ENCODE results near the gene TESK2.

Gene TESK2

DNA sequence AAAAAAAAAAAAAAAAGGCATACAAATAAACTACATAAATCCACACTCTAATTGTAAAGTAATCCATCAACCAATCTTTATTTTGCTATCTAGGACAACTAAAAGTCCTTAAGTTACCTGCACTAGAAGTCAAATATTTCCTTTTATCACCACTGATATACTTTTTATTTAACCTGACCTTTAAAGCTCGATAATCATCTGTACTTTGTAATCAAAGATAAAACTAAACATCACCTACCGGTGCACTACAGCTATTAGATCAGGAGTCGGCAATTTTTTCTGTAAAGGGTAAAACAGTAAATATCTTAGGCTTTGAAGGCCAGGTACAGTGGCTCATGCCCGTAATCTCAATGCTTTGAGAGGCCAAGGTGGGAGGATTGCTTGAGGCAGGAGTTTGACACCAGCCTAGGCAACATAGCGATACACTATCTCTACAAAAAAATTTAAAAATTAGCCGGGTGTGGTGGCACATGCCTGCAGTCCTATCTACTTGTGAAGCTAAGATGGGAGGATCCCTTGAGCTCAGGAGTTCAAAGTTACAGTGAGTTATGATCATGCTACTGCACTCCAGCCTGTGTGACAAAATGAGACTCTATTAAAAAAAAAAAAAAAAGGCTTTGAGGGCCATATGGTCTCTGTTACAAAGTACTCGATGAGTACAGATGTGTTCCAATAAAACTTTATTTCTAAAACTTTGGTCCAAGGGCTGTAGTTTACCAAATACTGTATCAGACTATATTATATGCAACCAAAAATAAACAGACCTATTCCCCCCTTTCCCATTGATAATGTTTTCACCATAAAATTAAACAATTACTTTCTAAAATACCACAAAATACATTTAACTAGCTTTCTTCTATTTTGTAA lies 47.1 kb downstream of the TESK2 start:
- H3K27ac ChIP-seq (ENCODE audit: low read depth, low read length): no peak overlapping the region
- no peaks in the 10 kb centered on the region for H3K27me3 ChIP-seq (ENCODE audit: insufficient read depth, low read length)
- peaks cover 8% of the 10 kb centered on the region for H3K4me1 ChIP-seq (ENCODE audit: control insufficient read depth, insufficient read depth, low read length, unreplicated experiment)
- H2AFZ ChIP-seq (ENCODE audit: low read length, unreplicated experiment): no peak overlapping the region
- H3K4me3 ChIP-seq (ENCODE audit: low read depth, low read length): no peak overlapping the region
- no peaks in the 10 kb centered on the region for H3K79me2 ChIP-seq (ENCODE audit: control insufficient read depth, insufficient read depth, low read length, unreplicated experiment)
- no peaks in the 10 kb centered on the region for H3K36me3 ChIP-seq (ENCODE audit: insufficient read depth, low read length)

DNA sequence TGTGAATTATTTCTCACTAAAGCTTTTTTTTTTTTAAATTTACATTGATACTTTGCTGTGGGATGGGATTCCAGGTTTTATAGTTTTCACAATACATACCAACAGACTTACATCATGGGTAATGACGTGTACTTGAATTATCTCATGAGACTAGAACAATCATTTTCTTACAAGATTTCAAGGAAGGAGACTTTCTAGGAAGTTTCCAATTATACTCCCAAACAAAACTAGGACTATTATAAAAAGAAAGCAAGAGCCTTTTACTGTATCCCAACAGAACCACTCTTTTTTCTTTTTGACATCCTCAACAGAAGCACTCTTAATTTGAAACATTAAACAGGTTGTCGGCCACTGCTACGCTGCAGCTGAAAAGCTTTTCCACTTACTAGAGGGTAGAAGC lies 48.7 kb downstream of the TESK2 start:
- Histone ChIP-seq H3K27ac (ENCODE audit: low read depth, low read length) (no peak overlapping the region), H3K79me2 (ENCODE audit: control insufficient read depth, insufficient read depth, low read length, unreplicated experiment) (no peaks in the 10 kb centered on the region), H3K4me1 (ENCODE audit: control insufficient read depth, insufficient read depth, low read length, unreplicated experiment) (peaks cover 8% of the 10 kb centered on the region), H3K4me3 (ENCODE audit: low read depth, low read length) (no peak overlapping the region), H2AFZ (ENCODE audit: low read length, unreplicated experiment) (no peak overlapping the region), H3K27me3 (ENCODE audit: insufficient read depth, low read length) (no peaks in the 10 kb centered on the region), H3K36me3 (ENCODE audit: insufficient read depth, low read length) (no peaks in the 10 kb centered on the region)

DNA sequence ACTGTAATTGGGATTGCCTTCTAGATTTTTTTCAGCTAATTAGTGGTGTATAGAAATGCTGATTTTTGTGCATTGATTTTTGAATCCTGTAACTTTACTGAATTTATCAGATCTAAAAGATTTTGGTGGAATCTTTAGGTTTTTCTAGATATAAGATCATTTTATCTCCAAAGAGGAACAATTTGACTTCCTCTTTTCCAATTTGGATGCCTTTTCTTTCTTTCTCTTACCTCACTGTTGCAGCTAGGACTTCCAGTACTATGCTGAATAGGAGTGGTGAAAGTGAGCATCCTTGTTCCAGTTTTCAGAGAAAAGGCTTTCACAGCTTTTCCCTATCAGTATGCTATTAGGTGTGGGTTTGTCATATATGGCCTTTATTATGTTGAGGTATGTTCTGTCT lies 53.6 kb downstream of the TESK2 start:
- Histone ChIP-seq H3K4me3 (ENCODE audit: low read depth, low read length) (no peak overlapping the region), H3K27me3 (ENCODE audit: insufficient read depth, low read length) (no peaks in the 10 kb centered on the region), H3K36me3 (ENCODE audit: insufficient read depth, low read length) (no peaks in the 10 kb centered on the region), H3K4me1 (ENCODE audit: control insufficient read depth, insufficient read depth, low read length, unreplicated experiment) (peaks cover 5% of the 10 kb centered on the region), H3K79me2 (ENCODE audit: control insufficient read depth, insufficient read depth, low read length, unreplicated experiment) (no peaks in the 10 kb centered on the region), H3K27ac (ENCODE audit: low read depth, low read length) (no peak overlapping the region), H2AFZ (ENCODE audit: low read length, unreplicated experiment) (no peak overlapping the region)

DNA sequence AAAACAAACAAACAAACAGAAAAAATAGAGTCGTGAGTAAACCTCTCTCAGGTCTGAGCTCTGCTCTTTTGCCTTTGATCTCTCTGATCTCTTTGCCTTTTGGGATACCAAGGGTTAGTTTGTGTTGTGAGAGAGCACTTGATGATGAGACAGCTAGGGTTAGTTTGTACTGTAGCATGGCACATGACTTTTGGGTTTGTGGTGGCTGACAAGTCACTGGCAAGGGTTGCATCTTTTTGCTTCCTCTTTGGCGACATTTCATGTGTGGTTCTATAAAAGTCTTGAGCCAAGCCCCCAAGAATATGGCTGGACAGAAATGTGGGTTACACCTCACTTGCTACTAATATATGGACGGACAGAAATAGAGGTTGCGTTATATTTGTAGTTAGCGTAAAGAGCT lies 60.5 kb downstream of the TESK2 start:
- Histone ChIP-seq H3K36me3 (ENCODE audit: insufficient read depth, low read length) (no peaks in the 10 kb centered on the region), H3K27ac (ENCODE audit: low read depth, low read length) (no peak overlapping the region), H3K4me1 (ENCODE audit: control insufficient read depth, insufficient read depth, low read length, unreplicated experiment) (no peaks in the 10 kb centered on the region), H3K79me2 (ENCODE audit: control insufficient read depth, insufficient read depth, low read length, unreplicated experiment) (no peaks in the 10 kb centered on the region), H3K27me3 (ENCODE audit: insufficient read depth, low read length) (no peaks in the 10 kb centered on the region), H3K4me3 (ENCODE audit: low read depth, low read length) (no peak overlapping the region), H2AFZ (ENCODE audit: low read length, unreplicated experiment) (no peak overlapping the region)

DNA sequence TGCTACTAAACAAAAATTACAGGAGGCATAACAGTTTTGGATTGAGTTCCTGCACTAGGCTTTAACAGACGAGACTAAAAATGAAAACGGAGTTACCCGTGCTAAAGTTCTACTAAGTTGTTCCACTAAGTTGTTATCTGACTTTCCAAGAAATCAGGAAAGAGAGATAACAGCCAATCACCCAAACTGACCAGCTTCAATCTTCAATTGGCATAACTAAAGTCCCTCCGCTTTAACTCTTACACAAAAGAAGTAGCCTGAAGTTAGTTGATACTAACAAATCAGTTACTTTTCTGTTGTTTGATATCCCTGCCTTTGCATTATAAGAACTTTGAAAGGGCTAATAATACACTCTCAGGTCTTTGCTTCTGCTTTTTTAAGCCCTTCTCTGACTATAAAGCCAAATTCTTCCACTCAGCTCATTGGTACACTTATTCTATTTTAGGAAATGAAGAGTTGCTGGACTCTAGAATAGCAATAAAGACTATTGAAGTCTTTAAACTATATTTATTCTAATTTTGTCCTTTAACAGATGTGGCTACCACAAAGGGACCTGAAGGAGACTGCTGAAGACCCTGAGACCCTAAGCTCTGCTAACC lies 61.3 kb downstream of the TESK2 start:
- Histone ChIP-seq H3K4me3 (ENCODE audit: low read depth, low read length) (no peak overlapping the region), H3K4me1 (ENCODE audit: control insufficient read depth, insufficient read depth, low read length, unreplicated experiment) (no peaks in the 10 kb centered on the region), H3K36me3 (ENCODE audit: insufficient read depth, low read length) (no peaks in the 10 kb centered on the region), H2AFZ (ENCODE audit: low read length, unreplicated experiment) (no peak overlapping the region), H3K27me3 (ENCODE audit: insufficient read depth, low read length) (no peaks in the 10 kb centered on the region), H3K79me2 (ENCODE audit: control insufficient read depth, insufficient read depth, low read length, unreplicated experiment) (no peaks in the 10 kb centered on the region), H3K27ac (ENCODE audit: low read depth, low read length) (no peak overlapping the region)

DNA sequence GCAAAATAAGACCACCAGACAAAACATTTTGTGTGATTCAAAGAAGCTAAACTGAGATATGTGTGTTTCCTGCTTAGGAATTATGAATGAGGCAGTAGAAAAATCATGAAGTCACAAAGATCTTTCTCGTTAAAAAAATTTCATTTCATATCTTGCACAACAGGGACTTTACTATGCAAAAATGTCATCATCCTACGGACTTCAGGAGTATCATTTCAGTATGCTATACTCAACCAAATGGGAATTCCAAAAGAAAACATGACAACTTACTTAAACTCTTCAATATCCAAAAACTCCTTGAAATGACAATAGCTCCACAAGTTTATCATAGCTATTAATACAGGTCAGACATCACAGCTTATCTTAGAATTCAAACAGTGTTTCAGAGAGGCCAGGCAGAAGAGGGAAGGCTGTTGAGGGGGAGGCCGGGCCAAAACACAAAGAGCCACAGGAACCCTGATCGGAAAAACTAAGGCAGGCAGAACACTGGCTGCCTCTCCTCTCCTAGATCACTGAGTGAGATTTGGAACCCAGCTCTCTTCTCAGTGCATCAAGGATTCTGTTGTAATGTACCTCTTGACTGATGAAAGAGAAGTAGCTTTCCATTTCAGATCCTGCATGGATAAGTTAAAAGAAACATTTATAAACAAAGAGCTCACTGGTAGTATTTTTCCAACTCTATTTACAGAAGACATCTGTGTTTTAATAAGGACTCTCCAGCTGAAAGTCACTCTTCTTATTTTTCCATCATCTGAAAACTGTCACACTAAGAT lies 66.9 kb downstream of the TESK2 start:
- Histone ChIP-seq H3K4me3 (ENCODE audit: low read depth, low read length) (no peak overlapping the region), H2AFZ (ENCODE audit: low read length, unreplicated experiment) (no peak overlapping the region), H3K36me3 (ENCODE audit: insufficient read depth, low read length) (no peaks in the 10 kb centered on the region), H3K27me3 (ENCODE audit: insufficient read depth, low read length) (no peaks in the 10 kb centered on the region), H3K27ac (ENCODE audit: low read depth, low read length) (no peak overlapping the region), H3K4me1 (ENCODE audit: control insufficient read depth, insufficient read depth, low read length, unreplicated experiment) (no peaks in the 10 kb centered on the region), H3K79me2 (ENCODE audit: control insufficient read depth, insufficient read depth, low read length, unreplicated experiment) (no peaks in the 10 kb centered on the region)

DNA sequence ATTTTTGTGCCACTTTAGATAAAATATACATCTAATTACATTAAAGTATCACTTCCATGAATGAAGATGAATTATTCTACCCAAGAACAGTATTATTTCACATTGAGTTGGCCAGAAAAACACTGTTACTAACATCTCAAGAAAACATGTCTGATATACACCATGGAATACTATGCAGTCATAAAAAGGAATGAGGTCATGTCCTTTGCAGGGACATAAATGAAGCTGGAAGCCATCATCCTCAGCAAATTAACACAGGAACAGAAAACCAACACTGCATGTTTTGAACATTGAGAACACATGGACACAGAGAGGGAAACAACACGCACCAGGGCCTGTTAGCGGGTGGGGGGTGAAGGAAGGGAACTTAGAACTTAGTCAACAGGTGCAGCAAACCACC lies 69.0 kb downstream of the TESK2 start:
- no peaks in the 10 kb centered on the region for H3K79me2 ChIP-seq (ENCODE audit: control insufficient read depth, insufficient read depth, low read length, unreplicated experiment)
- H3K27ac ChIP-seq (ENCODE audit: low read depth, low read length): no peak overlapping the region
- no peak overlapping the region for H3K4me3 ChIP-seq (ENCODE audit: low read depth, low read length)
- H2AFZ ChIP-seq (ENCODE audit: low read length, unreplicated experiment): no peak overlapping the region
- no peaks in the 10 kb centered on the region for H3K27me3 ChIP-seq (ENCODE audit: insufficient read depth, low read length)
- H3K36me3 ChIP-seq (ENCODE audit: insufficient read depth, low read length): no peaks in the 10 kb centered on the region
- H3K4me1 ChIP-seq (ENCODE audit: control insufficient read depth, insufficient read depth, low read length, unreplicated experiment): no peaks in the 10 kb centered on the region

DNA sequence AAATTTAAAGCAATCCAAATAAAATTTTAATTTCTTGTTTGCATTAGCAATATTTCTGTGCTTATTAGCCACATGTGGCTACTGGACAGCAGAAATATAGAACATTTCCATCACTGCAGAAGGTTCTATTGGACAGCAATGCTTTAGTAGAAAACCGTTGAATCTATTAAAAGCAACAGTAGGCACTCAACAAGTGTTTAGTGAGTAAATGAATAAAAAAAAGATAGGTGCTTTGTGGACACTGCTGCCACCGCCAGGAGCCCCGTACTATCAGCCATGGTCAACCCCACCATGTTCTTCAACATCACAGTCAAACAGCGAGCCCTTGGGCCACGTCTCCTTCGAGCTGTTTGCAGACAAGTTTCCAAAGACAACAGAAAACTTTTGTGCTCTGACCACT lies 76.2 kb downstream of the TESK2 start:
- H3K36me3 ChIP-seq (ENCODE audit: insufficient read depth, low read length): no peaks in the 10 kb centered on the region
- peaks cover 6% of the 10 kb centered on the region for H3K4me1 ChIP-seq (ENCODE audit: control insufficient read depth, insufficient read depth, low read length, unreplicated experiment)
- no peaks in the 10 kb centered on the region for H3K27me3 ChIP-seq (ENCODE audit: insufficient read depth, low read length)
- H3K4me3 ChIP-seq (ENCODE audit: low read depth, low read length): no peak overlapping the region
- no peak overlapping the region for H3K27ac ChIP-seq (ENCODE audit: low read depth, low read length)
- no peak overlapping the region for H2AFZ ChIP-seq (ENCODE audit: low read length, unreplicated experiment)
- no peaks in the 10 kb centered on the region for H3K79me2 ChIP-seq (ENCODE audit: control insufficient read depth, insufficient read depth, low read length, unreplicated experiment)

DNA sequence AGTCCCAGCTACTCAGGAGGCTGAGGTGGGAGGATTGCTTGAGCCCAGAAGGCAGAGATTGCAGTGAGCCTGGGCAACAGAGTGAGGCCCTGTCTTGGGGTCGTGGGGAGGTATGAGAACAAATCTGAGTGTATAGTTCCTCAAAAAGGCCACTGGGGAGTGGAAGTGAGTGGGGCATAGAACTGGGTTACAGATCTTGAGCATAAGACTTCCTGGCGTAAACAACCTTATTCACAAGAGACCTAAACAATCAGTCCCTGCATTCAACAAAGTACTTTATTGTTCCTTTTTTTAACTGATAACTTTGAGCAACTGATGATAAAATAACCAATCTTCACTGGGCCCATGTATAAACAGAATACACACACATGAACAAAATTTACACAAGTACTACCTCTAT lies 78.1 kb downstream of the TESK2 start:
- no peak overlapping the region for H2AFZ ChIP-seq (ENCODE audit: low read length, unreplicated experiment)
- H3K79me2 ChIP-seq (ENCODE audit: control insufficient read depth, insufficient read depth, low read length, unreplicated experiment): no peaks in the 10 kb centered on the region
- H3K27me3 ChIP-seq (ENCODE audit: insufficient read depth, low read length): no peaks in the 10 kb centered on the region

DNA sequence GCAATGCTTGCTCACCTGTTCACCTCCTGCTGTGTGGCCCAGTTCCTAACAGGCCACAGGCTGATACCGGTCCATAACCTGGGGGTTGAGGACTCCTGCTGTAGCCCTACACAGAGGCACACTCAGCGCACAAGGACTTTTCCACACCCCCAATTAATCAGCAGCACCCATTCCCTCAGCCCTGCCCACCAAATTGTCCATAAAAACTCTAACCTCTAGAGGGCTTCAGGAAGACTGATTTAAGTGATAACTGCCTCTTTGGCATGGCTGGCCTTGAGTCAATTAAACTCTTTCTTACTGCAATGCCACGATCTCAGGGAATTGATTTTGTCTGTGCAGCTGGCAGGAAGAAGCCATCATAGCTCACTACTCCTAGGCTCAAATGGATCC lies 79.5 kb downstream of the TESK2 start:
- Histone ChIP-seq H3K79me2 (ENCODE audit: control insufficient read depth, insufficient read depth, low read length, unreplicated experiment) (no peaks in the 10 kb centered on the region), H3K36me3 (ENCODE audit: insufficient read depth, low read length) (no peaks in the 10 kb centered on the region), H3K27me3 (ENCODE audit: insufficient read depth, low read length) (no peaks in the 10 kb centered on the region), H3K4me3 (ENCODE audit: low read depth, low read length) (no peak overlapping the region), H2AFZ (ENCODE audit: low read length, unreplicated experiment) (no peak overlapping the region), H3K4me1 (ENCODE audit: control insufficient read depth, insufficient read depth, low read length, unreplicated experiment) (peaks cover 6% of the 10 kb centered on the region), H3K27ac (ENCODE audit: low read depth, low read length) (no peak overlapping the region)

More for the DNA sequence above, 78.1 kb downstream of the TESK2 start:
- H3K36me3 ChIP-seq (ENCODE audit: insufficient read depth, low read length): no peaks in the 10 kb centered on the region
- H3K27ac ChIP-seq (ENCODE audit: low read depth, low read length): no peak overlapping the region
- H3K4me1 ChIP-seq (ENCODE audit: control insufficient read depth, insufficient read depth, low read length, unreplicated experiment): peaks cover 6% of the 10 kb centered on the region
- H3K4me3 ChIP-seq (ENCODE audit: low read depth, low read length): no peak overlapping the region
